Trophoblast cell (in vitro differentiated cells and primary cell): ENCODE measurements around the gene PRDM1.

ENCODE experiments used
- DNase-seq, 2 donors: peaks; one replicate each; pipeline ENCODE4 v3.0.0-alpha.2; 2016
- H2AFZ ChIP-seq: 2 replicates; pipeline ENCODE4 v1.6.1; 2013; ENCODE audit warnings: low read length, moderate library complexity, mild to moderate bottlenecking; ENCODE audit not compliant: insufficient read depth, poor library complexity
- H2AK5ac ChIP-seq: 2 replicates; pipeline ENCODE4 v1.6.1; 2013; ENCODE audit warnings: mild to moderate bottlenecking, low read length
- H2BK120ac ChIP-seq: 2 replicates; pipeline ENCODE4 v1.6.1; 2013; ENCODE audit warnings: low read length, mild to moderate bottlenecking, moderate library complexity; ENCODE audit not compliant: insufficient read depth, poor library complexity
- H2BK12ac ChIP-seq: 2 replicates; pipeline ENCODE4 v1.6.1; 2013; ENCODE audit warnings: mild to moderate bottlenecking, low read length, moderate library complexity
- H2BK5ac ChIP-seq: 2 replicates; pipeline ENCODE4 v1.6.1; 2013; ENCODE audit warnings: low read length, low read depth, moderate library complexity, mild to moderate bottlenecking; ENCODE audit not compliant: poor library complexity
- H3K14ac ChIP-seq: 2 replicates; pipeline ENCODE4 v1.6.1; 2013; ENCODE audit warnings: mild to moderate bottlenecking, low read length
- H3K18ac ChIP-seq: 2 replicates; pipeline ENCODE4 v1.6.1; 2013; ENCODE audit warnings: mild to moderate bottlenecking, low read length
- H3K23ac ChIP-seq: 2 replicates; pipeline ENCODE4 v1.6.1; 2013; ENCODE audit warnings: low read length
- H3K27ac ChIP-seq: 2 replicates; pipeline ENCODE4 v1.5.1; 2013; ENCODE audit warnings: low read depth, mild to moderate bottlenecking, inconsistent platforms, low read length, moderate library complexity
- H3K27me3 ChIP-seq: 2 replicates; pipeline ENCODE4 v1.6.1; 2013; ENCODE audit warnings: inconsistent platforms, mild to moderate bottlenecking, low read length, moderate library complexity; ENCODE audit not compliant: insufficient read depth
- H3K36me3 ChIP-seq, 2 experiments: 1 replicate in 1 of 2; 2 replicates in 1 of 2; pipeline ENCODE4 v1.6.1; 2013; ENCODE audit warnings: low read length in 2 of 2, mild to moderate bottlenecking in 2 of 2, moderate library complexity in 1 of 2; ENCODE audit not compliant: insufficient read depth in 2 of 2, control insufficient read depth in 1 of 2
- H3K4ac ChIP-seq: 2 replicates; pipeline ENCODE4 v1.6.1; 2013; ENCODE audit warnings: low read depth, mild to moderate bottlenecking, low read length, moderate library complexity
- H3K4me1 ChIP-seq, 2 experiments: 1 replicate in 1 of 2; 2 replicates in 1 of 2; pipeline ENCODE4 v1.6.1; 2013; ENCODE audit warnings: low read length in 2 of 2, mild to moderate bottlenecking in 2 of 2, moderate library complexity in 1 of 2; ENCODE audit not compliant: insufficient read depth in 2 of 2, control insufficient read depth in 1 of 2
- H3K4me2 ChIP-seq: 2 replicates; pipeline ENCODE4 v1.6.1; 2013; ENCODE audit warnings: inconsistent platforms, mild to moderate bottlenecking, low read length, moderate library complexity
- H3K4me3 ChIP-seq: 2 replicates; pipeline ENCODE4 v1.5.1; 2013; ENCODE audit warnings: mild to moderate bottlenecking, low read depth, low read length, inconsistent platforms
- H3K79me1 ChIP-seq: one replicate; pipeline ENCODE4 v1.6.1; 2013; ENCODE audit warnings: low read length
- H3K79me2 ChIP-seq: 2 replicates; pipeline ENCODE4 v1.6.1; 2013; ENCODE audit warnings: low read length, mild to moderate bottlenecking; ENCODE audit not compliant: control insufficient read depth, insufficient read depth, poor library complexity
- H3K9ac ChIP-seq: 2 replicates; pipeline ENCODE4 v1.6.1; 2013; ENCODE audit warnings: mild to moderate bottlenecking, low read length
- H3K9me3 ChIP-seq: 2 replicates; pipeline ENCODE4 v1.6.1; 2013; ENCODE audit warnings: low read depth, mild to moderate bottlenecking, control low read depth, inconsistent platforms, low read length; ENCODE audit not compliant: insufficient read depth
- H4K12ac ChIP-seq: 2 replicates; pipeline ENCODE4 v1.6.1; 2013; ENCODE audit warnings: low read depth, mild to moderate bottlenecking, low read length, moderate library complexity
- H4K8ac ChIP-seq: 2 replicates; pipeline ENCODE4 v1.6.1; 2013; ENCODE audit warnings: low read depth, mild to moderate bottlenecking, low read length, moderate library complexity
- H4K91ac ChIP-seq: one replicate; pipeline ENCODE4 v1.6.1; 2013; ENCODE audit warnings: low read depth, mild to moderate bottlenecking, low read length, moderate library complexity
- WGBS: extraction: QIAGEN DNeasy Blood & Tissue Kit; methylation state at CpG from one replicate; pipeline ENCODE4 v1.1.7; 2013; ENCODE audit warnings: missing lambda C conversion rate; ENCODE audit not compliant: insufficient read length, insufficient coverage; ENCODE audit errors: extremely low coverage; 5-methylcytosine and 5-hydroxymethylcytosine counted together

The PRDM1 gene

GRCh38 chr6:106069478-106069877 is 16.7 kb upstream of the PRDM1 start:
- H3K23ac ChIP-seq = no peak overlapping the region
- H3K36me3 ChIP-seq = no peaks in the 10 kb centered on the region
- no peak overlapping the region for H4K8ac ChIP-seq
- H3K4me3 ChIP-seq = no peak overlapping the region
- no peaks in the 10 kb centered on the region for H3K4me1 ChIP-seq
- no peaks in the 10 kb centered on the region for H3K79me1 ChIP-seq
- no peak overlapping the region for H2AK5ac ChIP-seq
- no peak overlapping the region for H2BK120ac ChIP-seq
- H4K91ac ChIP-seq = no peak overlapping the region
- H3K27me3 ChIP-seq = peaks cover 6% of the 10 kb centered on the region
- H2AFZ ChIP-seq = no peak overlapping the region
- peak in 1 of 2 donors; percentile 24 for DNase-seq
- H3K18ac ChIP-seq = no peak overlapping the region
- no peak overlapping the region for H3K27ac ChIP-seq
- H3K4me2 ChIP-seq = no peak overlapping the region
- no peak overlapping the region for H3K14ac ChIP-seq
- no peak overlapping the region for H3K4ac ChIP-seq
- no peaks in the 10 kb centered on the region for H3K79me2 ChIP-seq
- no peak overlapping the region for H2BK12ac ChIP-seq
- no peak overlapping the region for H3K9ac ChIP-seq
- H4K12ac ChIP-seq = no peak overlapping the region
- no peak overlapping the region for H2BK5ac ChIP-seq
- no CpG with 5 or more reads among the region's 8 CpGs for WGBS
- no peaks in the 10 kb centered on the region for H3K9me3 ChIP-seq

- DNase-seq = no peak
- H3K4me2 ChIP-seq = no peak overlapping the region
- WGBS = no CpG with 5 or more reads among the region's 1 CpG
- H3K23ac ChIP-seq = no peak overlapping the region
- no peak overlapping the region for H4K12ac ChIP-seq
- no peak overlapping the region for H4K8ac ChIP-seq
- H4K91ac ChIP-seq = no peak overlapping the region
- H2BK120ac ChIP-seq = no peak overlapping the region
- no peaks in the 10 kb centered on the region for H3K79me1 ChIP-seq
- no peak overlapping the region for H3K18ac ChIP-seq
- H2BK5ac ChIP-seq = no peak overlapping the region
- no peak overlapping the region for H2BK12ac ChIP-seq
- H2AFZ ChIP-seq = no peak overlapping the region
- H3K4ac ChIP-seq = no peak overlapping the region
- H3K9me3 ChIP-seq = no peaks in the 10 kb centered on the region
- no peak overlapping the region for H3K9ac ChIP-seq
- no peaks in the 10 kb centered on the region for H3K79me2 ChIP-seq
- no peak overlapping the region for H3K4me3 ChIP-seq
- peaks cover 6% of the 10 kb centered on the region for H3K27me3 ChIP-seq
- H3K36me3 ChIP-seq = no peaks in the 10 kb centered on the region
- H3K4me1 ChIP-seq = no peaks in the 10 kb centered on the region
- no peak overlapping the region for H2AK5ac ChIP-seq
- H3K14ac ChIP-seq = no peak overlapping the region
- H3K27ac ChIP-seq = no peak overlapping the region
These were observed 15.5 kb upstream of the PRDM1 start for GRCh38 chr6:106070636-106071035.

GRCh38 chr6:106072501-106073090 is 13.5 kb upstream of the PRDM1 start:
- H3K14ac ChIP-seq = no peak overlapping the region
- no peaks in the 10 kb centered on the region for H3K9me3 ChIP-seq
- H3K4me1 ChIP-seq = no peaks in the 10 kb centered on the region
- H2BK12ac ChIP-seq = no peak overlapping the region
- H3K9ac ChIP-seq = no peak overlapping the region
- H2AK5ac ChIP-seq = no peak overlapping the region
- no peak overlapping the region for H2BK120ac ChIP-seq
- no peak overlapping the region for H3K4me3 ChIP-seq
- no peak overlapping the region for H3K27ac ChIP-seq
- H3K27me3 ChIP-seq = peaks cover 6% of the 10 kb centered on the region
- no peaks in the 10 kb centered on the region for H3K79me2 ChIP-seq
- no peak overlapping the region for H4K91ac ChIP-seq
- no peak overlapping the region for H4K12ac ChIP-seq
- no peaks in the 10 kb centered on the region for H3K79me1 ChIP-seq
- H2AFZ ChIP-seq = no peak overlapping the region
- H3K23ac ChIP-seq = no peak overlapping the region
- WGBS = no CpG with 5 or more reads among the region's 8 CpGs
- H3K36me3 ChIP-seq = no peaks in the 10 kb centered on the region
- H2BK5ac ChIP-seq = no peak overlapping the region
- no peak overlapping the region for H3K4ac ChIP-seq
- no peak overlapping the region for H3K18ac ChIP-seq
- DNase-seq = no peak
- H3K4me2 ChIP-seq = no peak overlapping the region
- no peak overlapping the region for H4K8ac ChIP-seq

- no peak for DNase-seq
- WGBS = no CpG with 5 or more reads among the region's 3 CpGs
These were observed 12.0 kb upstream of the PRDM1 start for GRCh38 chr6:106074146-106074545.

More at GRCh38 chr6:106074146-106074545, 12.0 kb upstream of the PRDM1 start:
- Histone ChIP-seq H3K23ac (no peak overlapping the region), H4K12ac (no peak overlapping the region), H3K79me2 (no peaks in the 10 kb centered on the region), H3K4me3 (no peak overlapping the region), H3K79me1 (no peaks in the 10 kb centered on the region), H2BK5ac (no peak overlapping the region), H3K14ac (no peak overlapping the region), H2BK120ac (no peak overlapping the region), H2AK5ac (no peak overlapping the region), H2BK12ac (no peak overlapping the region), H3K27me3 (no peaks in the 10 kb centered on the region), H3K4me1 (no peaks in the 10 kb centered on the region), H3K4me2 (no peak overlapping the region), H3K9me3 (no peaks in the 10 kb centered on the region), H4K91ac (no peak overlapping the region), H3K9ac (no peak overlapping the region), H3K18ac (no peak overlapping the region), H3K27ac (no peak overlapping the region), H2AFZ (no peak overlapping the region), H4K8ac (no peak overlapping the region), H3K36me3 (no peaks in the 10 kb centered on the region), H3K4ac (no peak overlapping the region)
